HepG2 (cell line): ENCODE measurements around the gene TIPRL. TPM values are rescaled to one million over a fixed set of nuclear protein-coding genes. Genes with fewer than 3 reads are reported as not detected.

ENCODE experiments used
- ADNP ChIP-seq: sonication (generic); formaldehyde crosslinking; IDR thresholded peaks from 2 replicates; pipeline ENCODE4 v1.4.0; 2020; ENCODE audit warnings: missing genetic modification reagents
- DZIP1 ChIP-seq: sonication (generic); formaldehyde crosslinking; IDR thresholded peaks from 2 replicates; pipeline ENCODE4 v1.5.0; 2020; ENCODE audit warnings: mild to moderate bottlenecking, missing genetic modification reagents
- GZF1 ChIP-seq: sonication (generic); formaldehyde crosslinking; IDR thresholded peaks from 2 replicates; pipeline ENCODE4 v1.5.1; 2020; ENCODE audit warnings: mild to moderate bottlenecking, missing genetic modification reagents
- HHEX ChIP-seq: IDR thresholded peaks from 2 replicates; pipeline ENCODE4 v1.6.1; 2016; ENCODE audit warnings: control low read depth
- KDM5B ChIP-seq: sonication (generic); formaldehyde crosslinking; IDR thresholded peaks from 2 replicates; pipeline ENCODE4 v1.4.0; 2020; ENCODE audit warnings: missing genetic modification reagents, mild to moderate bottlenecking, borderline replicate concordance
- MNT ChIP-seq: fragments of 450-650 bp; IDR thresholded peaks from 2 replicates; pipeline ENCODE4 v1.6.1; 2016
- NAIF1 ChIP-seq: sonication (generic); formaldehyde crosslinking; IDR thresholded peaks from 2 replicates; pipeline ENCODE4 v1.5.0; 2020; ENCODE audit warnings: mild to moderate bottlenecking, missing genetic modification reagents, borderline replicate concordance
- PHF5A ChIP-seq: IDR thresholded peaks from one replicate; pipeline ENCODE4 v1.6.1; 2018; ENCODE audit warnings: low read depth, missing genetic modification reagents; ENCODE audit not compliant: unreplicated experiment
- REXO4 ChIP-seq: sonication (generic); formaldehyde crosslinking; IDR thresholded peaks from 2 replicates; pipeline ENCODE4 v1.8.0; 2022; ENCODE audit warnings: missing genetic modification reagents, mild to moderate bottlenecking, borderline replicate concordance
- RFX3 ChIP-seq: IDR thresholded peaks from 2 replicates; pipeline ENCODE4 v1.6.1; 2016; ENCODE audit warnings: missing biosample characterization, missing genetic modification reagents
- SMARCE1 ChIP-seq: fragments of 450-650 bp; IDR thresholded peaks from 2 replicates; pipeline ENCODE4 v1.6.1; 2017; ENCODE audit warnings: borderline replicate concordance
- SRSF1 ChIP-seq: fragments of 200-400 bp; formaldehyde crosslinking; optimal IDR thresholded peaks from 2 replicates; pipeline ENCODE3; 2017; ENCODE audit warnings: mild to moderate bottlenecking, low read depth, low read length, moderate library complexity
- STAG1 ChIP-seq: sonication (generic); formaldehyde crosslinking; IDR thresholded peaks from 2 replicates; pipeline ENCODE4 v1.4.0; 2020; ENCODE audit warnings: missing genetic modification reagents
- TBL1XR1 ChIP-seq: fragments of 150-350 bp; IDR thresholded peaks from 2 replicates; pipeline ENCODE4 v1.6.1; 2014; ENCODE audit warnings: borderline replicate concordance, low read length; ENCODE audit not compliant: partially characterized antibody
- ZBTB7B ChIP-seq: sonication (generic); formaldehyde crosslinking; IDR thresholded peaks from 2 replicates; pipeline ENCODE4 v1.4.0; 2020; ENCODE audit warnings: missing genetic modification reagents
- ZIK1 ChIP-seq: sonication (generic); formaldehyde crosslinking; IDR thresholded peaks from 2 replicates; pipeline ENCODE4 v1.5.0; 2020; ENCODE audit warnings: mild to moderate bottlenecking, low read depth, missing genetic modification reagents, borderline replicate concordance
- ZNF446 ChIP-seq: sonication (generic); formaldehyde crosslinking; IDR thresholded peaks from 2 replicates; pipeline ENCODE4 v1.5.0; 2020; ENCODE audit warnings: mild to moderate bottlenecking, missing genetic modification reagents
- ZNF510 ChIP-seq: sonication (generic); formaldehyde crosslinking; IDR thresholded peaks from 2 replicates; pipeline ENCODE4 v1.4.0; 2020; ENCODE audit warnings: low read depth, mild to moderate bottlenecking, missing genetic modification reagents
- ZNF577 ChIP-seq: sonication (generic); formaldehyde crosslinking; IDR thresholded peaks from 2 replicates; pipeline ENCODE4 v1.4.0; 2020; ENCODE audit warnings: mild to moderate bottlenecking, low read depth, missing genetic modification reagents, borderline replicate concordance
- ZNF598 ChIP-seq: sonication (generic); formaldehyde crosslinking; IDR thresholded peaks from 2 replicates; pipeline ENCODE4 v1.5.1; 2020; ENCODE audit warnings: mild to moderate bottlenecking, missing genetic modification reagents, borderline replicate concordance
- ZNF747 ChIP-seq: sonication (generic); formaldehyde crosslinking; IDR thresholded peaks from 2 replicates; pipeline ENCODE4 v1.8.1; 2023; ENCODE audit warnings: missing genetic modification reagents, mild to moderate bottlenecking, borderline replicate concordance
- ZNF749 ChIP-seq: sonication (generic); formaldehyde crosslinking; IDR thresholded peaks from 2 replicates; pipeline ENCODE4 v1.8.0; 2022; ENCODE audit warnings: mild to moderate bottlenecking, missing genetic modification reagents, moderate library complexity, borderline replicate concordance
- ZSCAN9 ChIP-seq: IDR thresholded peaks from 2 replicates; pipeline ENCODE4 v1.6.1; 2016; ENCODE audit warnings: borderline replicate concordance
- polyA plus RNA-seq, 8 experiments: library from polyadenylated mRNA; depleted of rRNA in 3 of 8; stranded (reverse) in 7 of 8; unstranded in 1 of 8; fragments of >200 nt; fragmentation: Illumina TruSeq in 4 of 8; extraction: Trizol in 4 of 8; gene quantifications; 2 replicates each; pipeline versions ENCODE4 v1.2.1 to v1.2.3, GENCODE V29; 2011 to 2016; ENCODE audit warnings: low read depth in 4 of 8, missing spikeins in 1 of 8, mixed read lengths in 1 of 8; ENCODE audit not compliant: insufficient read depth in 1 of 8
- total RNA-seq, 5 experiments: library from RNA; depleted of rRNA; stranded (reverse); fragments of >200 nt; fragmentation: Illumina TruSeq; extraction: Trizol; gene quantifications; 2 replicates each; pipeline ENCODE4 v1.2.3, GENCODE V29; 2016; ENCODE audit warnings: low read depth in 1 of 5
- TF ChIP-seq, protein P1 (sequence below): sonication (generic); formaldehyde crosslinking; IDR thresholded peaks from 2 replicates; pipeline ENCODE4 v1.4.0; 2020; ENCODE audit warnings: missing genetic modification reagents

TIPRL gene
- total and polyA plus RNA-seq, 2 of the 13 experiments (the other 11 are each of a cell fraction or from before 2014, with no cell fraction given): 10.1 to 22.8 TPM

DNA sequence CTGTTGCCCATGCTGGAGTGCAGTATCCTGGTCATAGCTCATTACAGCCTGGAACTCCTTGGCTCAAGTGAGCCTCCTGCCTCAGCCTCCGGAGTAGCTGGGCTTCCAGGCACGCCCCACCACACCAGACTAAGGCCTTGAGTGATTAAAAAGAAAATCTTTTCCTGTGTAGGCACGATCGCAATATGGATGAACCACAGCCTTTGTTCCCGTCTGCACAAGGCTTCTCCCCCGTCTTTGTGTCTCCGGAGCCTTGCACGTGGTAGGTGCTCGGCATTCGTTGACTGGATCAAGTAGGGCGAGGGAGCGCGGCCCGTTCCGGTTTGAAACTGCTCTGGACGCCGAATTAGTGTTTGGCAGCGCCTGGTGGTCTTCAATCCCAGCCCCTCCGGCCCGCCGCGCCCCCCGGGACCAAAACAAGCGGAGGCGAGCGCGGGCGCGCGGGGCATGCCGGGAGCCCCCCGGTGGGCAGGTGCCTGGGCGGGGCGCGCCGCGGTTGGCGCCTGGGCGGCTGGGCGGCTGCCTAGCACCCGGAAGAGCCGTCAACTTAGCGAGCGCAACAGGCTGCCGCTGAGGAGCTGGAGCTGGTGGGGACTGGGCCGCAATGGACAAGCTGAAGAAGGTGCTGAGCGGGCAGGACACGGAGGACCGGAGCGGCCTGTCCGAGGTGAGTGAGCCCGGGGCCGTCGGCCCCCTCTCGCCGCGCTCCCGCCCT, 46.9 kb downstream of the TIPRL start, which contains the start of gene SFT2D2 (continued):
- TF ChIP-seq ZIK1 (CRISPR knock-in tag) (peak; percentile 85; the same call in 1 of the 2 replicates), TBL1XR1 (no peak), STAG1 (CRISPR knock-in tag) (no peak), ZSCAN9 (peak; percentile 57; the same call in 1 of the 2 replicates), ZNF747 (CRISPR knock-in tag) (0 out of 2 replicates have a peak, but pooled peaks have one; percentile 35), SRSF1 (no peak), ZNF749 (CRISPR knock-in tag) (no peak), ZBTB7B (CRISPR knock-in tag) (peak; percentile 93), ZNF446 (CRISPR knock-in tag) (peak; percentile 37; the same call in 1 of the 2 replicates), ZNF598 (CRISPR knock-in tag) (peak; percentile 50; the same call in 1 of the 2 replicates), NAIF1 (CRISPR knock-in tag) (no peak; the same call in 1 of the 2 replicates), MNT (peak; percentile 30; the same call in 1 of the 2 replicates), HHEX (no peak), KDM5B (CRISPR knock-in tag) (peak; percentile 96), REXO4 (CRISPR knock-in tag) (no peak), ZNF510 (peak; percentile 63; the same call in 1 of the 2 replicates), SMARCE1 (no peak), RFX3 (CRISPR knock-in tag) (no peak), ADNP (no peak), PHF5A (CRISPR knock-in tag) (no peak), GZF1 (CRISPR knock-in tag) (no peak), ZNF577 (CRISPR knock-in tag) (no peak), DZIP1 (CRISPR knock-in tag) (no peak)
- TF ChIP-seq, protein P1, sequence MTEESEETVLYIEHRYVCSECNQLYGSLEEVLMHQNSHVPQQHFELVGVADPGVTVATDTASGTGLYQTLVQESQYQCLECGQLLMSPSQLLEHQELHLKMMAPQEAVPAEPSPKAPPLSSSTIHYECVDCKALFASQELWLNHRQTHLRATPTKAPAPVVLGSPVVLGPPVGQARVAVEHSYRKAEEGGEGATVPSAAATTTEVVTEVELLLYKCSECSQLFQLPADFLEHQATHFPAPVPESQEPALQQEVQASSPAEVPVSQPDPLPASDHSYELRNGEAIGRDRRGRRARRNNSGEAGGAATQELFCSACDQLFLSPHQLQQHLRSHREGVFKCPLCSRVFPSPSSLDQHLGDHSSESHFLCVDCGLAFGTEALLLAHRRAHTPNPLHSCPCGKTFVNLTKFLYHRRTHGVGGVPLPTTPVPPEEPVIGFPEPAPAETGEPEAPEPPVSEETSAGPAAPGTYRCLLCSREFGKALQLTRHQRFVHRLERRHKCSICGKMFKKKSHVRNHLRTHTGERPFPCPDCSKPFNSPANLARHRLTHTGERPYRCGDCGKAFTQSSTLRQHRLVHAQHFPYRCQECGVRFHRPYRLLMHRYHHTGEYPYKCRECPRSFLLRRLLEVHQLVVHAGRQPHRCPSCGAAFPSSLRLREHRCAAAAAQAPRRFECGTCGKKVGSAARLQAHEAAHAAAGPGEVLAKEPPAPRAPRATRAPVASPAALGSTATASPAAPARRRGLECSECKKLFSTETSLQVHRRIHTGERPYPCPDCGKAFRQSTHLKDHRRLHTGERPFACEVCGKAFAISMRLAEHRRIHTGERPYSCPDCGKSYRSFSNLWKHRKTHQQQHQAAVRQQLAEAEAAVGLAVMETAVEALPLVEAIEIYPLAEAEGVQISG: peak; percentile 84
